A549 (cell line): Measurements from ENCODE around the gene CSTPP1. TPM values are rescaled to one million over a fixed set of nuclear protein-coding genes. Genes with fewer than 3 reads are reported as not detected.
A peak's percentile ranks its signal among the peaks of the same experiment; 100 is the strongest.

ENCODE experiments used
- ATAC-seq, 2 experiments: fragments of 200-7000 bp in 1 of 2; fragments of >200 bp in 1 of 2; cut with Nextera tagmentation in 1 of 2; cut with Tn5 transposase in 1 of 2; 3 replicates each; pipeline versions ENCODE4 v1.8.0 to v1.9.1; 2018 to 2020; ENCODE audit warnings: mild to moderate bottlenecking in 1 of 2, moderate library complexity in 1 of 2
- CTCF ChIA-PET: fragments of 300-600 bp; sonication (Branson Sonifier 250); formaldehyde crosslinking; extraction: SDS; loops from one replicate; lab custom pipeline; 2021; ENCODE audit warnings: antibody characterized with exemption, inconsistent platforms; lab: Yijun Ruan, JAX
- POLR2A ChIA-PET: fragments of 350-600 bp; formaldehyde crosslinking; extraction: SDS; loops from one replicate; lab custom pipeline; 2021; ENCODE audit warnings: antibody characterized with exemption, inconsistent platforms; lab: Yijun Ruan, JAX
- DNase-seq, 2 experiments: peaks; one replicate each; pipeline versions ENCODE4 v3.0.0 to v3.0.0-alpha.2; 2011 to 2016; ENCODE audit warnings: low read depth in 1 of 2, low spot score in 1 of 2
- FAIRE-seq: peaks from 2 replicates; lab custom pipeline; 2011; peaks lifted over from hg19 to GRCh38; lab: Jason Lieb, UNC
- H3K27ac ChIP-seq, 2 experiments: fragments of >200 bp; sonication (Bioruptor Twin); formaldehyde crosslinking; 3 replicates each; pipeline ENCODE4 v1.5.1; 2016 to 2017
- H3K4me1 ChIP-seq: fragments of >200 bp; sonication (Bioruptor Twin); formaldehyde crosslinking; 3 replicates; pipeline ENCODE4 v1.6.1; 2016
- H3K4me2 ChIP-seq: fragments of >200 bp; sonication (Bioruptor Twin); formaldehyde crosslinking; 3 replicates; pipeline ENCODE4 v1.6.1; 2016
- H3K4me3 ChIP-seq: fragments of >200 bp; sonication (Bioruptor Twin); formaldehyde crosslinking; 3 replicates; pipeline ENCODE4 v1.5.1; 2016
- H3K9me3 ChIP-seq: fragments of >200 bp; sonication (Bioruptor Twin); formaldehyde crosslinking; 3 replicates; pipeline ENCODE4 v1.6.1; 2016
- BHLHE40 ChIP-seq: IDR thresholded peaks from 2 replicates; pipeline ENCODE4 v1.6.1; 2012; ENCODE audit warnings: low read depth, low read length, inconsistent platforms
- CHD2 ChIP-seq: fragments of 150-350 bp; IDR thresholded peaks from 2 replicates; pipeline ENCODE4 v1.6.1; 2014; ENCODE audit warnings: low read length; ENCODE audit not compliant: partially characterized antibody
- EP300 ChIP-seq, 2 experiments: fragments of >200 bp; sonication (Bioruptor Twin); formaldehyde crosslinking; IDR thresholded peaks; 2 replicates in 1 of 2; 3 replicates in 1 of 2; pipeline ENCODE4 v1.6.1; 2016 to 2017
- FOSB ChIP-seq: fragments of 250-450 bp; sonication (Bioruptor Pico); IDR thresholded peaks from 2 replicates; pipeline ENCODE4 v1.5.0; 2020; ENCODE audit warnings: mild to moderate bottlenecking, moderate library complexity
- GATA3 ChIP-seq: IDR thresholded peaks from 2 replicates; pipeline ENCODE4 v1.6.1; 2012; ENCODE audit warnings: borderline replicate concordance
- HEYL ChIP-seq: fragments of 250-450 bp; sonication (Bioruptor Pico); IDR thresholded peaks from 2 replicates; pipeline ENCODE4 v1.8.0; 2021; ENCODE audit warnings: mild to moderate bottlenecking, moderate library complexity
- JUN ChIP-seq, 2 experiments: fragments of >200 bp; sonication (Bioruptor Twin); formaldehyde crosslinking; IDR thresholded peaks; 2 replicates in 1 of 2; 3 replicates in 1 of 2; pipeline ENCODE4 v1.6.1; 2016 to 2017
- JUNB ChIP-seq: fragments of >200 bp; sonication (Bioruptor Twin); formaldehyde crosslinking; IDR thresholded peaks from 2 replicates; pipeline ENCODE4 v1.6.1; 2016
- KDM1A ChIP-seq: fragments of 200-600 bp; sonication (generic); IDR thresholded peaks from 2 replicates; pipeline ENCODE4 v1.6.1; 2016; ENCODE audit warnings: low read depth, mild to moderate bottlenecking
- RARB ChIP-seq: fragments of 250-450 bp; sonication (Bioruptor Pico); IDR thresholded peaks from 2 replicates; pipeline ENCODE4 v1.8.0; 2021; ENCODE audit warnings: mild to moderate bottlenecking, moderate library complexity
- SMC3 ChIP-seq: fragments of >200 bp; sonication (Bioruptor Twin); formaldehyde crosslinking; IDR thresholded peaks from 3 replicates; pipeline ENCODE4 v1.6.1; 2018; ENCODE audit warnings: inconsistent platforms
- SREBF2 ChIP-seq: fragments of 450-650 bp; IDR thresholded peaks from 2 replicates; pipeline ENCODE4 v1.6.1; 2014; ENCODE audit warnings: mild to moderate bottlenecking, moderate library complexity
- TFCP2L1 ChIP-seq: fragments of 250-450 bp; sonication (Bioruptor Pico); IDR thresholded peaks from 2 replicates; pipeline ENCODE4 v1.5.0; 2021; ENCODE audit warnings: mild to moderate bottlenecking
- TP53 ChIP-seq: fragments of 250-450 bp; sonication (Bioruptor Pico); IDR thresholded peaks from 2 replicates; pipeline ENCODE4 v1.5.0; 2021; ENCODE audit warnings: mild to moderate bottlenecking, moderate library complexity
- ZFP36 ChIP-seq: fragments of 450-650 bp; IDR thresholded peaks from 2 replicates; pipeline ENCODE4 v1.6.1; 2014; ENCODE audit warnings: borderline replicate concordance; ENCODE audit not compliant: partially characterized antibody
- ZSCAN20 ChIP-seq: fragments of 250-450 bp; sonication (Bioruptor Pico); IDR thresholded peaks from 2 replicates; pipeline ENCODE4 v1.8.0; 2022; ENCODE audit warnings: mild to moderate bottlenecking, moderate library complexity
- WGBS: methylation state at CpG from one replicate; pipeline ENCODE4 v1.1.6; 2017; ENCODE audit errors: missing lambda C conversion rate; 5-methylcytosine and 5-hydroxymethylcytosine counted together
- polyA plus RNA-seq, 4 experiments: library from polyadenylated mRNA; depleted of rRNA in 3 of 4; stranded (reverse); fragments of >200 nt; fragmentation: RNase III in 1 of 4; extraction: RNeasy Plus Mini Kit Qiagen cat#74134 plus additional on column Dnase treatment in 1 of 4; gene quantifications; 2 replicates in 3 of 4; 3 replicates in 1 of 4; pipeline ENCODE4 v1.2.3, GENCODE V29; 2011 to 2017
- TF ChIP-seq, protein P1 (sequence below): fragments of >200 bp; sonication (Bioruptor Twin); formaldehyde crosslinking; IDR thresholded peaks from 3 replicates; pipeline ENCODE4 v1.5.1; 2016
- TF ChIP-seq, protein P2 (sequence below): IDR thresholded peaks from 2 replicates; pipeline ENCODE4 v1.6.1; 2012
- TF ChIP-seq, protein P3 (sequence below): fragments of >200 bp; sonication (Bioruptor Twin); formaldehyde crosslinking; IDR thresholded peaks from 3 replicates; pipeline ENCODE4 v1.6.1; 2016
- TF ChIP-seq, protein P4 (sequence below): fragments of 250-450 bp; sonication (Bioruptor Pico); IDR thresholded peaks from 2 replicates; pipeline ENCODE4 v1.5.0; 2021; ENCODE audit warnings: mild to moderate bottlenecking, moderate library complexity, borderline replicate concordance
- TF ChIP-seq, protein P5 (sequence below): IDR thresholded peaks from 2 replicates; pipeline ENCODE4 v1.6.1; 2012

CSTPP1 gene
- polyA plus RNA-seq, 2 of the 4 experiments (the other 2 are of a cell fraction) = 31.5 to 34.5 TPM

DNA sequence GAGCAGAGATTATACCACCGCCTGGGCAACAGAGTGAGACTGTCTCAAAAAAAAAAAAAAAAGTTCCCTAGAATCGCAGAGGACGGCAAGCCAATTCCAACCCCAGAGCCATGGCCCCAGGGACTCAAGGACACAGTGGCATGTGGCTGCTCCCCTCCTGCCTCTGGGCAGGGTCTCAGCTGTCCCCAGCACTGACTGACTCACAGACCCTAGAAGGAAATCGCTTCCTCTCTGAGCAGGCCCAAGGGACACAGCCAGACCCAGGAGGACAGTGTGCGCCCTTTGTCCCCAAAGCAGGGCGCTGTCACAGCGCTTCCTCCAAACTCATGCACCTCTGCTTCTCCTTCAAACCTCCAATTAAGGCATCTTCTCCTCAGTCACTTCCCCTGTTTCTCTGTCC is 247.4 kb downstream of the CSTPP1 start:
- no peaks in the 10 kb centered on the region for H3K9me3 ChIP-seq
- H3K27ac ChIP-seq = peak overlapping the region in 1 of 2 experiments; percentile 22; a peak in 1 of 6 replicates
- POLR2A ChIA-PET = interaction anchor here (4.8 kb wide), 1 partner anchor 30 kb away, joined by 60 read pairs; the partner anchor contains the start of gene DDB2
- no peak for DNase-seq
- WGBS = 92% methylated on average over 7 of the region's 7 CpGs
- TF ChIP-seq TP53 (no peak), SREBF2 (no peak), ZSCAN20 (CRISPR knock-in tag) (no peak), KDM1A (no peak), ZFP36 (no peak), BHLHE40 (no peak), JUNB (no peak), HEYL (CRISPR knock-in tag) (no peak), FOSB (CRISPR knock-in tag) (no peak), RARB (CRISPR knock-in tag) (no peak), CHD2 (no peak), EP300 (IDR thresholded peaks at IDR 0.05) (no peak), GATA3 (no peak), TFCP2L1 (CRISPR knock-in tag) (no peak)
- TF ChIP-seq, protein P1, sequence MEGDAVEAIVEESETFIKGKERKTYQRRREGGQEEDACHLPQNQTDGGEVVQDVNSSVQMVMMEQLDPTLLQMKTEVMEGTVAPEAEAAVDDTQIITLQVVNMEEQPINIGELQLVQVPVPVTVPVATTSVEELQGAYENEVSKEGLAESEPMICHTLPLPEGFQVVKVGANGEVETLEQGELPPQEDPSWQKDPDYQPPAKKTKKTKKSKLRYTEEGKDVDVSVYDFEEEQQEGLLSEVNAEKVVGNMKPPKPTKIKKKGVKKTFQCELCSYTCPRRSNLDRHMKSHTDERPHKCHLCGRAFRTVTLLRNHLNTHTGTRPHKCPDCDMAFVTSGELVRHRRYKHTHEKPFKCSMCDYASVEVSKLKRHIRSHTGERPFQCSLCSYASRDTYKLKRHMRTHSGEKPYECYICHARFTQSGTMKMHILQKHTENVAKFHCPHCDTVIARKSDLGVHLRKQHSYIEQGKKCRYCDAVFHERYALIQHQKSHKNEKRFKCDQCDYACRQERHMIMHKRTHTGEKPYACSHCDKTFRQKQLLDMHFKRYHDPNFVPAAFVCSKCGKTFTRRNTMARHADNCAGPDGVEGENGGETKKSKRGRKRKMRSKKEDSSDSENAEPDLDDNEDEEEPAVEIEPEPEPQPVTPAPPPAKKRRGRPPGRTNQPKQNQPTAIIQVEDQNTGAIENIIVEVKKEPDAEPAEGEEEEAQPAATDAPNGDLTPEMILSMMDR = no peak
- TF ChIP-seq, protein P2, sequence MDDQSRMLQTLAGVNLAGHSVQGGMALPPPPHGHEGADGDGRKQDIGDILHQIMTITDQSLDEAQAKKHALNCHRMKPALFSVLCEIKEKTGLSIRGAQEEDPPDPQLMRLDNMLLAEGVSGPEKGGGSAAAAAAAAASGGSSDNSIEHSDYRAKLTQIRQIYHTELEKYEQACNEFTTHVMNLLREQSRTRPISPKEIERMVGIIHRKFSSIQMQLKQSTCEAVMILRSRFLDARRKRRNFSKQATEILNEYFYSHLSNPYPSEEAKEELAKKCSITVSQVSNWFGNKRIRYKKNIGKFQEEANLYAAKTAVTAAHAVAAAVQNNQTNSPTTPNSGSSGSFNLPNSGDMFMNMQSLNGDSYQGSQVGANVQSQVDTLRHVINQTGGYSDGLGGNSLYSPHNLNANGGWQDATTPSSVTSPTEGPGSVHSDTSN = no peak
- TF ChIP-seq, protein P3, sequence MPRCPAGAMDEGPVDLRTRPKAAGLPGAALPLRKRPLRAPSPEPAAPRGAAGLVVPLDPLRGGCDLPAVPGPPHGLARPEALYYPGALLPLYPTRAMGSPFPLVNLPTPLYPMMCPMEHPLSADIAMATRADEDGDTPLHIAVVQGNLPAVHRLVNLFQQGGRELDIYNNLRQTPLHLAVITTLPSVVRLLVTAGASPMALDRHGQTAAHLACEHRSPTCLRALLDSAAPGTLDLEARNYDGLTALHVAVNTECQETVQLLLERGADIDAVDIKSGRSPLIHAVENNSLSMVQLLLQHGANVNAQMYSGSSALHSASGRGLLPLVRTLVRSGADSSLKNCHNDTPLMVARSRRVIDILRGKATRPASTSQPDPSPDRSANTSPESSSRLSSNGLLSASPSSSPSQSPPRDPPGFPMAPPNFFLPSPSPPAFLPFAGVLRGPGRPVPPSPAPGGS = no peak
- TF ChIP-seq, protein P4, sequence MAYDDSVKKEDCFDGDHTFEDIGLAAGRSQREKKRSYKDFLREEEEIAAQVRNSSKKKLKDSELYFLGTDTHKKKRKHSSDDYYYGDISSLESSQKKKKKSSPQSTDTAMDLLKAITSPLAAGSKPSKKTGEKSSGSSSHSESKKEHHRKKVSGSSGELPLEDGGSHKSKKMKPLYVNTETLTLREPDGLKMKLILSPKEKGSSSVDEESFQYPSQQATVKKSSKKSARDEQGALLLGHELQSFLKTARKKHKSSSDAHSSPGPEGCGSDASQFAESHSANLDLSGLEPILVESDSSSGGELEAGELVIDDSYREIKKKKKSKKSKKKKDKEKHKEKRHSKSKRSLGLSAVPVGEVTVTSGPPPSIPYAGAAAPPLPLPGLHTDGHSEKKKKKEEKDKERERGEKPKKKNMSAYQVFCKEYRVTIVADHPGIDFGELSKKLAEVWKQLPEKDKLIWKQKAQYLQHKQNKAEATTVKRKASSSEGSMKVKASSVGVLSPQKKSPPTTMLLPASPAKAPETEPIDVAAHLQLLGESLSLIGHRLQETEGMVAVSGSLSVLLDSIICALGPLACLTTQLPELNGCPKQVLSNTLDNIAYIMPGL (CRISPR knock-in tag) = no peak
- TF ChIP-seq, all 56 proteins: peak for 0
- ATAC-seq (no peak), FAIRE-seq (no peak)
- H3K4me2 ChIP-seq = no peak overlapping the region; the same call in 2 of the 3 replicates
- H3K4me3 ChIP-seq = no peak overlapping the region
- CTCF ChIA-PET = interaction anchor here (0.7 to 10.8 kb wide), 5 partner anchors 8 to 171 kb away, joined by 3 to 173 read pairs (median 5); partner anchors contain the start of genes DDB2 and NR1H3
- H3K4me1 ChIP-seq = peaks cover 34% of the 10 kb centered on the region

DNA sequence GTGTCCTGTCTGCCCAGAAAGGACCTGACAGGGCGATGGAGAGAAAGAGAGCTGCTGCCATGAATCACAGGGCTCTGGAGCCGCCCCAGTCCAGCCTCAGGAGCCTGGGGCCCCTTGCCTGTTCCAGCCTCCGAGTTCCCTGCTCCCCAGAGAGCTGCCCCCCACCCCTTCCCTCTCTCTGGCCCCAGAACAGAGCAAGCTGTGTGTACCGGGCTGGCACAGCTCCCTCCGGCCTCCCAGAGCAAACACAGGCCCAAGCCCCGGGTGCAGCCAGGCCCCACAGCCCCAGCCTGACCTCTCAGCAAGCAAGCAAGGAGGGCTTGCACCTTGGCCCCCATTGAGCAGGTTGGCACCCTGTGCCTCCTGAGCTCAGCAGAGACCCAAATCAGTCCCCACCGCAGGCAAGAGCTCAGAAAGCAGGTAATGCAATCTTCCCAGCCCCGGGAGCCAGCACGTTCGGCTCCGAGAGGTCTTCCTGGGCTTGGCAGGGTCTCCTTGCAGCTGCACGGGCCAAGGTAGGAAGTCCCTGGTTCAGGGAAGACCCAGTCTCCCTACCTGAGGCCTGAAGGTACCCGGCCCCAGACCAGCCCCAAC is 248.2 kb downstream of the CSTPP1 start:
- ATAC-seq = peak in 1 of 2 experiments; percentile 3; a peak in 1 of 6 replicates

More for the DNA sequence above, 248.2 kb downstream of the CSTPP1 start:
- ChIA-PET CTCF (interaction anchor here (0.7 to 10.8 kb wide), 12 partner anchors 8 to 170 kb away, joined by 3 to 173 read pairs (median 4); partner anchors contain the start of genes ARFGAP2, DDB2 and NR1H3), POLR2A (interaction anchor here (0.6 to 4.8 kb wide), 3 partner anchors 30 to 375 kb away, joined by 5 to 60 read pairs (median 10); partner anchors contain the start of genes ACP2 and DDB2)
- DNase-seq (no peak), FAIRE-seq (no peak)
- TF ChIP-seq SMC3 = no peak
- TF ChIP-seq, protein P5, sequence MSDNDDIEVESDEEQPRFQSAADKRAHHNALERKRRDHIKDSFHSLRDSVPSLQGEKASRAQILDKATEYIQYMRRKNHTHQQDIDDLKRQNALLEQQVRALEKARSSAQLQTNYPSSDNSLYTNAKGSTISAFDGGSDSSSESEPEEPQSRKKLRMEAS = no peak
- no peak for TF ChIP-seq JUN (IDR thresholded peaks at IDR 0.05)
- Histone ChIP-seq H3K9me3 (no peaks in the 10 kb centered on the region), H3K4me1 (peaks cover 43% of the 10 kb centered on the region), H3K4me3 (peak overlapping the region; percentile 72), H3K4me2 (peak overlapping the region; percentile 79), H3K27ac (peak overlapping the region; percentile 84 to 98)
- 65% methylated on average over 8 of the region's 13 CpGs for WGBS
